ENCODE data around the gene PKDCC.

PKDCC gene

GRCh38 chr2:42036940-42037339 is 10.9 kb upstream of the PKDCC start:
- Histone ChIP-seq H3K4me3 (ENCODE audit: low read depth, low read length) (no peak overlapping the region), H3K27ac (no peak overlapping the region), H3K27me3 (replicated peaks) (no peaks in the 10 kb centered on the region), H3K36me3 (replicated peaks) (no peaks in the 10 kb centered on the region)
- no peak for TF ChIP-seq CTCF (IDR thresholded peaks at IDR 0.05; ENCODE audit: low read depth, low read length, missing control alignments)
- in situ Hi-C loops (cut with HindIII; ENCODE audit: low pct_ligation_motif_present, low sequenced_read_pairs) = no loop called here
- no peak for DNase-seq

- no peak for DNase-seq
- H3K36me3 ChIP-seq (replicated peaks) = no peaks in the 10 kb centered on the region
- H3K27ac ChIP-seq = no peak overlapping the region
- in situ Hi-C loops (cut with HindIII; ENCODE audit: low pct_ligation_motif_present, low sequenced_read_pairs) = no loop called here
- peak; percentile 46 for TF ChIP-seq CTCF (IDR thresholded peaks at IDR 0.05; ENCODE audit: low read depth, low read length, missing control alignments)
- H3K27me3 ChIP-seq (replicated peaks) = no peaks in the 10 kb centered on the region
- H3K4me3 ChIP-seq (ENCODE audit: low read depth, low read length) = no peak overlapping the region
These were observed 7.1 kb upstream of the PKDCC start for GRCh38 chr2:42040643-42041278.

- TF ChIP-seq CTCF (IDR thresholded peaks at IDR 0.05; ENCODE audit: low read depth, low read length, missing control alignments) = no peak
- Histone ChIP-seq H3K27me3 (replicated peaks) (no peaks in the 10 kb centered on the region), H3K36me3 (replicated peaks) (no peaks in the 10 kb centered on the region), H3K27ac (no peak overlapping the region), H3K4me3 (ENCODE audit: low read depth, low read length) (no peak overlapping the region)
- DNase-seq = no peak
- in situ Hi-C loops (cut with HindIII; ENCODE audit: low pct_ligation_motif_present, low sequenced_read_pairs) = no loop called here
These were observed 6.3 kb upstream of the PKDCC start for GRCh38 chr2:42041377-42042127.

GRCh38 chr2:42042631-42043355 is 5.0 kb upstream of the PKDCC start:
- no peaks in the 10 kb centered on the region for H3K27me3 ChIP-seq (replicated peaks)
- H3K27ac ChIP-seq = no peak overlapping the region
- TF ChIP-seq CTCF (IDR thresholded peaks at IDR 0.05; ENCODE audit: low read depth, low read length, missing control alignments) = no peak
- no peak overlapping the region for H3K4me3 ChIP-seq (ENCODE audit: low read depth, low read length)
- DNase-seq = no peak
- H3K36me3 ChIP-seq (replicated peaks) = no peaks in the 10 kb centered on the region
- in situ Hi-C loops (cut with HindIII; ENCODE audit: low pct_ligation_motif_present, low sequenced_read_pairs) = no loop called here

- Histone ChIP-seq H3K4me3 (ENCODE audit: low read depth, low read length) (no peak overlapping the region), H3K27ac (no peak overlapping the region), H3K36me3 (replicated peaks) (no peaks in the 10 kb centered on the region), H3K27me3 (replicated peaks) (no peaks in the 10 kb centered on the region)
- DNase-seq = no peak
- in situ Hi-C loops (cut with HindIII; ENCODE audit: low pct_ligation_motif_present, low sequenced_read_pairs) = no loop called here
- no peak for TF ChIP-seq CTCF (IDR thresholded peaks at IDR 0.05; ENCODE audit: low read depth, low read length, missing control alignments)
These were observed 3.9 kb upstream of the PKDCC start for GRCh38 chr2:42043789-42044394.

Data from brain microvascular endothelial cell (primary cell).